HepG2 (cell line): ENCODE results near the gene GSTM4. TPM values are rescaled to one million over a fixed set of nuclear protein-coding genes. Genes with fewer than 3 reads are reported as not detected.

ENCODE experiments used
- ATAC-seq: fragments of 200-7000 bp; cut with Tn5 transposase; 3 replicates; pipeline ENCODE4 v1.9.1; 2020; ENCODE audit warnings: mild to moderate bottlenecking, moderate library complexity
- BruUV-seq: library from RNA; stranded (reverse); fragments of 400-500 nt; replicated peaks from 2 replicates; lab custom pipeline; 2021; lab: Mats Ljungman, UMichigan
- CTCF ChIA-PET: fragments of 300-600 bp; formaldehyde crosslinking; extraction: SDS; loops from one replicate; lab custom pipeline; 2021; ENCODE audit warnings: low total read pairs, inconsistent platforms, low intra/inter-chr PET ratio; lab: Yijun Ruan, JAX
- POLR2A ChIA-PET: fragments of 350-600 bp; sonication (Branson Sonifier 250); formaldehyde crosslinking; loops from one replicate; lab custom pipeline; 2020; ENCODE audit warnings: antibody characterized with exemption, inconsistent platforms; lab: Yijun Ruan, JAX
- DNase-seq: peaks from one replicate; pipeline ENCODE4 v3.0.0-alpha.2; 2015; ENCODE audit warnings: low spot score
- FAIRE-seq: peaks from 3 replicates; lab custom pipeline; 2011; peaks lifted over from hg19 to GRCh38; lab: Jason Lieb, UNC
- H2AFZ ChIP-seq: one replicate; pipeline ENCODE4 v1.6.1; 2011; ENCODE audit warnings: low read length, inconsistent platforms
- H3K27ac ChIP-seq: fragments of 300-600 bp; 3 replicates; pipeline ENCODE4 v1.8.0; 2011; ENCODE audit warnings: mixed run types, mild to moderate bottlenecking, mixed read lengths, low read length, inconsistent platforms; ENCODE audit not compliant: insufficient read depth; ENCODE audit errors: extremely low read length
- H3K27me3 ChIP-seq, 2 experiments: fragments of 200-600 bp in 1 of 2; 2 replicates in 1 of 2; 3 replicates in 1 of 2; pipeline versions ENCODE4 v1.6.0 to v1.8.0; 2011; ENCODE audit warnings: low read length in 2 of 2, mild to moderate bottlenecking in 2 of 2, moderate library complexity in 2 of 2, inconsistent platforms in 1 of 2; ENCODE audit not compliant: insufficient read depth in 2 of 2, control insufficient read depth in 1 of 2
- H3K36me3 ChIP-seq, 2 experiments: fragments of 200-600 bp in 1 of 2; replicated peaks in 1 of 2; 2 replicates in 1 of 2; 3 replicates in 1 of 2; pipeline versions ENCODE4 v1.5.1 to v1.8.0; 2011; ENCODE audit warnings: low read length in 2 of 2, inconsistent platforms in 1 of 2; ENCODE audit not compliant: insufficient read depth in 2 of 2, control insufficient read depth in 1 of 2
- H3K4me1 ChIP-seq: 2 replicates; pipeline ENCODE4 v1.5.1; 2012; ENCODE audit warnings: low read length, inconsistent platforms; ENCODE audit not compliant: insufficient read depth
- H3K4me2 ChIP-seq: 2 replicates; pipeline ENCODE4 v1.6.0; 2011; ENCODE audit warnings: low read depth, low read length, inconsistent platforms
- H3K4me3 ChIP-seq, 3 experiments: fragments of 200-600 bp in 1 of 3; sonication (generic), shearing (Covaris generic) in 1 of 3; replicated peaks in 1 of 3; 2 replicates each; pipeline ENCODE4 v1.5.1; 2011 to 2016; ENCODE audit warnings: low read length in 3 of 3, inconsistent platforms in 2 of 3, low read depth in 2 of 3, mild to moderate bottlenecking in 2 of 3, control low read depth in 1 of 3, mixed read lengths in 1 of 3; ENCODE audit not compliant: insufficient read depth in 1 of 3
- H3K79me2 ChIP-seq: one replicate; pipeline ENCODE4 v1.6.1; 2011; ENCODE audit warnings: low read length, inconsistent platforms; ENCODE audit not compliant: insufficient read depth
- H3K9ac ChIP-seq: 2 replicates; pipeline ENCODE4 v1.6.0; 2011; ENCODE audit warnings: mild to moderate bottlenecking, low read depth, low read length, inconsistent platforms; ENCODE audit not compliant: insufficient read depth
- H3K9me3 ChIP-seq: 2 replicates; pipeline ENCODE4 v1.5.1; 2012; ENCODE audit warnings: mild to moderate bottlenecking, low read length
- H4K20me1 ChIP-seq: 2 replicates; pipeline ENCODE4 v1.6.0; 2011; ENCODE audit warnings: inconsistent platforms, mild to moderate bottlenecking, low read length, moderate library complexity; ENCODE audit not compliant: insufficient read depth
- NPAS2 ChIP-seq: sonication (generic); formaldehyde crosslinking; IDR thresholded peaks from 2 replicates; pipeline ENCODE4 v1.8.0; 2022; ENCODE audit warnings: mild to moderate bottlenecking, missing genetic modification reagents, borderline replicate concordance
- RFX3 ChIP-seq: IDR thresholded peaks from 2 replicates; pipeline ENCODE4 v1.6.1; 2016; ENCODE audit warnings: missing biosample characterization, missing genetic modification reagents
- SYNCRIP ChIP-seq: fragments of 200-400 bp; formaldehyde crosslinking; IDR thresholded peaks from 2 replicates; pipeline ENCODE4 v1.6.1; 2018; ENCODE audit warnings: mild to moderate bottlenecking, low read depth, low read length; ENCODE audit not compliant: insufficient read depth
- TMF1 ChIP-seq: sonication (generic); formaldehyde crosslinking; IDR thresholded peaks from 2 replicates; pipeline ENCODE4 v1.8.1; 2022; ENCODE audit warnings: low read depth, missing genetic modification reagents
- ZKSCAN1 ChIP-seq: fragments of 150-350 bp; IDR thresholded peaks from 2 replicates; pipeline ENCODE4 v1.6.1; 2014; ENCODE audit warnings: low read length
- ZNF451 ChIP-seq: sonication (generic); formaldehyde crosslinking; IDR thresholded peaks from 2 replicates; pipeline ENCODE4 v1.5.0; 2020; ENCODE audit warnings: mild to moderate bottlenecking, missing genetic modification reagents
- ZNF891 ChIP-seq: sonication (generic); formaldehyde crosslinking; IDR thresholded peaks from 2 replicates; pipeline ENCODE4 v1.5.0; 2020; ENCODE audit warnings: mild to moderate bottlenecking, missing genetic modification reagents
- WGBS: methylation state at CpG from one replicate; pipeline ENCODE4 v1.1.6; 2017; ENCODE audit warnings: low lambda C conversion rate; 5-methylcytosine and 5-hydroxymethylcytosine counted together
- in situ Hi-C: cut with HindIII; loops from 2 replicates; pipeline ENCODE4 v1.10.0; 2017; ENCODE audit warnings: low pct_unique_long_range_greater_than_20kb; ENCODE audit not compliant: extremely low pct_ligation_motif_present
- intact Hi-C: fragments of 100-400 bp; cut with micrococcal nuclease; formaldehyde crosslinking; loops from one replicate; pipeline ENCODE4 v1.10.0; 2022; ENCODE audit not compliant: unreplicated experiment
- polyA plus RNA-seq, 8 experiments: library from polyadenylated mRNA; depleted of rRNA in 3 of 8; stranded (reverse) in 7 of 8; unstranded in 1 of 8; fragments of >200 nt; fragmentation: Illumina TruSeq in 4 of 8; extraction: Trizol in 4 of 8; gene quantifications; 2 replicates each; pipeline versions ENCODE4 v1.2.1 to v1.2.3, GENCODE V29; 2011 to 2016; ENCODE audit warnings: low read depth in 4 of 8, missing spikeins in 1 of 8, mixed read lengths in 1 of 8; ENCODE audit not compliant: insufficient read depth in 1 of 8
- total RNA-seq, 5 experiments: library from RNA; depleted of rRNA; stranded (reverse); fragments of >200 nt; fragmentation: Illumina TruSeq; extraction: Trizol; gene quantifications; 2 replicates each; pipeline ENCODE4 v1.2.3, GENCODE V29; 2016; ENCODE audit warnings: low read depth in 1 of 5
- TF ChIP-seq, protein P1 (sequence below): sonication (generic); formaldehyde crosslinking; IDR thresholded peaks from 2 replicates; pipeline ENCODE4 v1.5.0; 2020; ENCODE audit warnings: mild to moderate bottlenecking, missing genetic modification reagents
- TF ChIP-seq, protein P2 (sequence below): IDR thresholded peaks from 2 replicates; pipeline ENCODE4 v1.6.1; 2016; ENCODE audit warnings: missing compliant biosample characterization, missing genetic modification reagents, borderline replicate concordance
- TF ChIP-seq, protein P3 (sequence below): sonication (generic); formaldehyde crosslinking; IDR thresholded peaks from 2 replicates; pipeline ENCODE4; 2020; ENCODE audit warnings: missing genetic modification reagents, mild to moderate bottlenecking, borderline replicate concordance
- TF ChIP-seq, protein P4 (sequence below): sonication (generic); formaldehyde crosslinking; IDR thresholded peaks from 2 replicates; pipeline ENCODE4 v1.4.0; 2020; ENCODE audit warnings: mild to moderate bottlenecking, missing genetic modification reagents

Gene GSTM4
- total and polyA plus RNA-seq, 2 of the 13 experiments (the other 11 are each of a cell fraction or from before 2014, with no cell fraction given), result 25.3 to 40.8 TPM

DNA sequence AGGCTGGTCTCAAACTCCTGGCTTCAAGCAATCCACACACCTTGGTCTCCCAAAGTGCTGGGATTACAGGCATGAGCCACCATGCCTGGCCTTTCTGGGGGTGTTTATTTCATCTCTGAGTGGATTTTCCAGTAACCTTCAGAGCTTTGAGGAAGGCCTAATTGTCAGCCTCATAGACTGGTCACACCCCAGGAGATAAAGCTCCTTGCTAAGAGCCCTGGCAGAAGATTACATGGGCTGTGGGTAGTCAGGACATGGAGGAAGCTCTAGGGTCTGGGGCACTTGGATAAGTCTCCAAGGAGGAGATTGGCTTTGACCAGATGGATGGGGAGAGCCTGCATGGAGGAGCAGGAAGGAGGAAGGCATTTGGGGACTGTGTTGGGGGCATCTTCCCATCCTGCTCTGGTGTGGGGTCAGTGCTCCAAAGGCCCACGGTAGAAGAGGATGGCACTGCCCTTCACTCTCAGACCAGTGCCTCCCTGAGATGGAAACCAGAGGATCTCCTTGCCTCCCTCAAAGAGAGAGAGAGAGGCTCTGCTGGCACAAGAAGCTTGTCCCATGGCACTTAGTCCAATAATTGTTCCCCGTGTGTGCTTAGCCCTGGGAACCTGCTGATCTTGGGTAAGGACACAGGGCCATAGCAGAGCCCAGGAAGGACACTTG, 14.7 kb upstream of the GSTM4 start:
- ChIA-PET CTCF (interaction anchor here (2.6 kb wide), 1 partner anchor 132 kb away, joined by 13 read pairs; no protein-coding TSS in a partner anchor), POLR2A (interaction anchor here (2.0 to 3.8 kb wide), 3 partner anchors 14 to 95 kb away, joined by 12 to 23 read pairs (median 18); partner anchors contain the start of genes GNAI3 and GSTM4)
- intact Hi-C loops, result loop anchor here (5.0 kb wide), 1 partner anchor 351 kb away; no protein-coding TSS in a partner anchor
- Histone ChIP-seq H3K79me2 (no peaks in the 10 kb centered on the region), H3K4me1 (peaks cover 34% of the 10 kb centered on the region), H4K20me1 (no peaks in the 10 kb centered on the region), H2AFZ (no peak overlapping the region), H3K9me3 (no peaks in the 10 kb centered on the region), H3K27me3 (0 out of 5 replicates have a peak, but pooled peaks cover 0 to 3% of the 10 kb centered on the region in 2 experiments), H3K27ac (no peak overlapping the region), H3K4me2 (no peak overlapping the region), H3K9ac (no peak overlapping the region), H3K36me3 (no peaks in the 10 kb centered on the region), H3K4me3 (no peak overlapping the region)
- DNase-seq (no peak), FAIRE-seq (no peak), ATAC-seq (no peak)
- in situ Hi-C loops, result loop anchor here (5.0 to 10.0 kb wide), 3 partner anchors 66 to 344 kb away; partner anchors contain the start of gene AHCYL1
- BruUV-seq, result no TSS peak
- WGBS, result 0% methylated on average over 1 of the region's 2 CpGs
- TF ChIP-seq, protein P1, sequence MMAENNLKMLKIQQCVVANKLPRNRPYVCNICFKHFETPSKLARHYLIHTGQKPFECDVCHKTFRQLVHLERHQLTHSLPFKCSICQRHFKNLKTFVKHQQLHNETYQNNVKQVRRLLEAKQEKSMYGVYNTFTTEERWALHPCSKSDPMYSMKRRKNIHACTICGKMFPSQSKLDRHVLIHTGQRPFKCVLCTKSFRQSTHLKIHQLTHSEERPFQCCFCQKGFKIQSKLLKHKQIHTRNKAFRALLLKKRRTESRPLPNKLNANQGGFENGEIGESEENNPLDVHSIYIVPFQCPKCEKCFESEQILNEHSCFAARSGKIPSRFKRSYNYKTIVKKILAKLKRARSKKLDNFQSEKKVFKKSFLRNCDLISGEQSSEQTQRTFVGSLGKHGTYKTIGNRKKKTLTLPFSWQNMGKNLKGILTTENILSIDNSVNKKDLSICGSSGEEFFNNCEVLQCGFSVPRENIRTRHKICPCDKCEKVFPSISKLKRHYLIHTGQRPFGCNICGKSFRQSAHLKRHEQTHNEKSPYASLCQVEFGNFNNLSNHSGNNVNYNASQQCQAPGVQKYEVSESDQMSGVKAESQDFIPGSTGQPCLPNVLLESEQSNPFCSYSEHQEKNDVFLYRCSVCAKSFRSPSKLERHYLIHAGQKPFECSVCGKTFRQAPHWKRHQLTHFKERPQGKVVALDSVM, result no peak
- TF ChIP-seq TMF1 (no peak), NPAS2 (CRISPR knock-in tag) (no peak), ZNF451 (no peak), RFX3 (CRISPR knock-in tag) (no peak), ZNF891 (CRISPR knock-in tag) (no peak), ZKSCAN1 (no peak), SYNCRIP (no peak)
- TF ChIP-seq, protein P2, sequence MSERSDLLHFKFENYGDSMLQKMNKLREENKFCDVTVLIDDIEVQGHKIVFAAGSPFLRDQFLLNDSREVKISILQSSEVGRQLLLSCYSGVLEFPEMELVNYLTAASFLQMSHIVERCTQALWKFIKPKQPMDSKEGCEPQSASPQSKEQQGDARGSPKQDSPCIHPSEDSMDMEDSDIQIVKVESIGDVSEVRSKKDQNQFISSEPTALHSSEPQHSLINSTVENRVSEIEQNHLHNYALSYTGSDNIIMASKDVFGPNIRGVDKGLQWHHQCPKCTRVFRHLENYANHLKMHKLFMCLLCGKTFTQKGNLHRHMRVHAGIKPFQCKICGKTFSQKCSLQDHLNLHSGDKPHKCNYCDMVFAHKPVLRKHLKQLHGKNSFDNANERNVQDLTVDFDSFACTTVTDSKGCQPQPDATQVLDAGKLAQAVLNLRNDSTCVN (CRISPR knock-in tag), result no peak
- TF ChIP-seq, protein P3, sequence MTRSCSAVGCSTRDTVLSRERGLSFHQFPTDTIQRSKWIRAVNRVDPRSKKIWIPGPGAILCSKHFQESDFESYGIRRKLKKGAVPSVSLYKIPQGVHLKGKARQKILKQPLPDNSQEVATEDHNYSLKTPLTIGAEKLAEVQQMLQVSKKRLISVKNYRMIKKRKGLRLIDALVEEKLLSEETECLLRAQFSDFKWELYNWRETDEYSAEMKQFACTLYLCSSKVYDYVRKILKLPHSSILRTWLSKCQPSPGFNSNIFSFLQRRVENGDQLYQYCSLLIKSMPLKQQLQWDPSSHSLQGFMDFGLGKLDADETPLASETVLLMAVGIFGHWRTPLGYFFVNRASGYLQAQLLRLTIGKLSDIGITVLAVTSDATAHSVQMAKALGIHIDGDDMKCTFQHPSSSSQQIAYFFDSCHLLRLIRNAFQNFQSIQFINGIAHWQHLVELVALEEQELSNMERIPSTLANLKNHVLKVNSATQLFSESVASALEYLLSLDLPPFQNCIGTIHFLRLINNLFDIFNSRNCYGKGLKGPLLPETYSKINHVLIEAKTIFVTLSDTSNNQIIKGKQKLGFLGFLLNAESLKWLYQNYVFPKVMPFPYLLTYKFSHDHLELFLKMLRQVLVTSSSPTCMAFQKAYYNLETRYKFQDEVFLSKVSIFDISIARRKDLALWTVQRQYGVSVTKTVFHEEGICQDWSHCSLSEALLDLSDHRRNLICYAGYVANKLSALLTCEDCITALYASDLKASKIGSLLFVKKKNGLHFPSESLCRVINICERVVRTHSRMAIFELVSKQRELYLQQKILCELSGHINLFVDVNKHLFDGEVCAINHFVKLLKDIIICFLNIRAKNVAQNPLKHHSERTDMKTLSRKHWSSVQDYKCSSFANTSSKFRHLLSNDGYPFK (CRISPR knock-in tag), result no peak
- TF ChIP-seq, protein P4, sequence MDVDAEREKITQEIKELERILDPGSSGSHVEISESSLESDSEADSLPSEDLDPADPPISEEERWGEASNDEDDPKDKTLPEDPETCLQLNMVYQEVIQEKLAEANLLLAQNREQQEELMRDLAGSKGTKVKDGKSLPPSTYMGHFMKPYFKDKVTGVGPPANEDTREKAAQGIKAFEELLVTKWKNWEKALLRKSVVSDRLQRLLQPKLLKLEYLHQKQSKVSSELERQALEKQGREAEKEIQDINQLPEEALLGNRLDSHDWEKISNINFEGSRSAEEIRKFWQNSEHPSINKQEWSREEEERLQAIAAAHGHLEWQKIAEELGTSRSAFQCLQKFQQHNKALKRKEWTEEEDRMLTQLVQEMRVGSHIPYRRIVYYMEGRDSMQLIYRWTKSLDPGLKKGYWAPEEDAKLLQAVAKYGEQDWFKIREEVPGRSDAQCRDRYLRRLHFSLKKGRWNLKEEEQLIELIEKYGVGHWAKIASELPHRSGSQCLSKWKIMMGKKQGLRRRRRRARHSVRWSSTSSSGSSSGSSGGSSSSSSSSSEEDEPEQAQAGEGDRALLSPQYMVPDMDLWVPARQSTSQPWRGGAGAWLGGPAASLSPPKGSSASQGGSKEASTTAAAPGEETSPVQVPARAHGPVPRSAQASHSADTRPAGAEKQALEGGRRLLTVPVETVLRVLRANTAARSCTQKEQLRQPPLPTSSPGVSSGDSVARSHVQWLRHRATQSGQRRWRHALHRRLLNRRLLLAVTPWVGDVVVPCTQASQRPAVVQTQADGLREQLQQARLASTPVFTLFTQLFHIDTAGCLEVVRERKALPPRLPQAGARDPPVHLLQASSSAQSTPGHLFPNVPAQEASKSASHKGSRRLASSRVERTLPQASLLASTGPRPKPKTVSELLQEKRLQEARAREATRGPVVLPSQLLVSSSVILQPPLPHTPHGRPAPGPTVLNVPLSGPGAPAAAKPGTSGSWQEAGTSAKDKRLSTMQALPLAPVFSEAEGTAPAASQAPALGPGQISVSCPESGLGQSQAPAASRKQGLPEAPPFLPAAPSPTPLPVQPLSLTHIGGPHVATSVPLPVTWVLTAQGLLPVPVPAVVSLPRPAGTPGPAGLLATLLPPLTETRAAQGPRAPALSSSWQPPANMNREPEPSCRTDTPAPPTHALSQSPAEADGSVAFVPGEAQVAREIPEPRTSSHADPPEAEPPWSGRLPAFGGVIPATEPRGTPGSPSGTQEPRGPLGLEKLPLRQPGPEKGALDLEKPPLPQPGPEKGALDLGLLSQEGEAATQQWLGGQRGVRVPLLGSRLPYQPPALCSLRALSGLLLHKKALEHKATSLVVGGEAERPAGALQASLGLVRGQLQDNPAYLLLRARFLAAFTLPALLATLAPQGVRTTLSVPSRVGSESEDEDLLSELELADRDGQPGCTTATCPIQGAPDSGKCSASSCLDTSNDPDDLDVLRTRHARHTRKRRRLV (CRISPR knock-in tag), result no peak
